Stimulated activated naive CD8-positive, alpha-beta T cell treated with anti-CD3 and anti-CD28 coated beads, Interleukin-15, Interleukin-2, amounts not matched to agents 100 ng/mL and 50 ng/mL, for 24 hours (primary cell): Measurements from ENCODE around the gene SMARCE1.
A peak's percentile ranks its signal among the peaks of the same experiment; 100 is the strongest.

Source experiments
- H3K27ac Mint-ChIP-seq: one replicate; pipeline ENCODE4 v1.8.0; 2021; ENCODE audit warnings: mild to moderate bottlenecking, mixed read lengths
- H3K27me3 Mint-ChIP-seq: one replicate; pipeline ENCODE4 v1.8.0; 2021; ENCODE audit warnings: mixed read lengths
- H3K36me3 Mint-ChIP-seq: one replicate; pipeline ENCODE4 v1.8.0; 2021; ENCODE audit warnings: low read depth, mixed read lengths
- H3K4me1 Mint-ChIP-seq: one replicate; pipeline ENCODE4 v1.8.0; 2021; ENCODE audit warnings: low read depth, mixed read lengths
- H3K4me3 Mint-ChIP-seq: one replicate; pipeline ENCODE4 v1.8.0; 2021; ENCODE audit warnings: mild to moderate bottlenecking, mixed read lengths
- H3K9me3 Mint-ChIP-seq: one replicate; pipeline ENCODE4 v1.8.0; 2021; ENCODE audit warnings: mixed read lengths

SMARCE1 gene

GRCh38 chr17:40647624-40648383, at the start of gene SMARCE1:
Gene SMARCE1, minus strand, starts transcription at chr17:40647818. Its CDS starts 2,016 bp downstream, at chr17:40645802.
- H3K9me3 Mint-ChIP-seq = no peaks in the 10 kb centered on the region

GRCh38 chr17:40697297-40697696, 49.7 kb upstream of the SMARCE1 start:
- H3K4me3 Mint-ChIP-seq = no peak overlapping the region
- peaks cover 28% of the 10 kb centered on the region for H3K27me3 Mint-ChIP-seq
- no peak overlapping the region for H3K27ac Mint-ChIP-seq
- H3K4me1 Mint-ChIP-seq = no peaks in the 10 kb centered on the region
- H3K9me3 Mint-ChIP-seq = no peaks in the 10 kb centered on the region
- no peaks in the 10 kb centered on the region for H3K36me3 Mint-ChIP-seq

More at GRCh38 chr17:40647624-40648383, at the start of gene SMARCE1:
- peaks cover 42% of the 10 kb centered on the region for H3K4me1 Mint-ChIP-seq
- H3K27me3 Mint-ChIP-seq = no peaks in the 10 kb centered on the region
- peaks cover 32% of the 10 kb centered on the region for H3K36me3 Mint-ChIP-seq
- H3K27ac Mint-ChIP-seq = peak within 1 kb of the TSS; percentile 98
- H3K4me3 Mint-ChIP-seq = peak within 1 kb of the TSS; percentile 92

GRCh38 chr17:40696651-40697072, 49.0 kb upstream of the SMARCE1 start:
- Mint-ChIP-seq H3K4me3 (no peak overlapping the region), H3K36me3 (no peaks in the 10 kb centered on the region), H3K4me1 (no peaks in the 10 kb centered on the region), H3K9me3 (no peaks in the 10 kb centered on the region), H3K27ac (no peak overlapping the region), H3K27me3 (peaks cover 31% of the 10 kb centered on the region)

GRCh38 chr17:40695874-40696472, 48.4 kb upstream of the SMARCE1 start:
- H3K4me1 Mint-ChIP-seq = no peaks in the 10 kb centered on the region
- no peaks in the 10 kb centered on the region for H3K9me3 Mint-ChIP-seq
- H3K4me3 Mint-ChIP-seq = no peak overlapping the region
- H3K27me3 Mint-ChIP-seq = peaks cover 35% of the 10 kb centered on the region
- H3K36me3 Mint-ChIP-seq = no peaks in the 10 kb centered on the region
- H3K27ac Mint-ChIP-seq = no peak overlapping the region

GRCh38 chr17:40694584-40694983, 47.0 kb upstream of the SMARCE1 start:
- no peaks in the 10 kb centered on the region for H3K36me3 Mint-ChIP-seq
- no peaks in the 10 kb centered on the region for H3K9me3 Mint-ChIP-seq
- peaks cover 42% of the 10 kb centered on the region for H3K27me3 Mint-ChIP-seq
- no peak overlapping the region for H3K27ac Mint-ChIP-seq
- no peak overlapping the region for H3K4me3 Mint-ChIP-seq
- H3K4me1 Mint-ChIP-seq = no peaks in the 10 kb centered on the region

- no peaks in the 10 kb centered on the region for H3K4me1 Mint-ChIP-seq
- peaks cover 20% of the 10 kb centered on the region for H3K27me3 Mint-ChIP-seq
- H3K36me3 Mint-ChIP-seq = no peaks in the 10 kb centered on the region
- no peak overlapping the region for H3K4me3 Mint-ChIP-seq
- no peak overlapping the region for H3K27ac Mint-ChIP-seq
- H3K9me3 Mint-ChIP-seq = no peaks in the 10 kb centered on the region
Observed at GRCh38 chr17:40687106-40687505, 39.5 kb upstream of the SMARCE1 start.

GRCh38 chr17:40686192-40686591, 38.6 kb upstream of the SMARCE1 start:
- Mint-ChIP-seq H3K27ac (no peak overlapping the region), H3K4me3 (no peak overlapping the region), H3K4me1 (no peaks in the 10 kb centered on the region), H3K9me3 (no peaks in the 10 kb centered on the region), H3K27me3 (peaks cover 16% of the 10 kb centered on the region), H3K36me3 (no peaks in the 10 kb centered on the region)

- Mint-ChIP-seq H3K27me3 (peaks cover 41% of the 10 kb centered on the region), H3K27ac (no peak overlapping the region), H3K9me3 (no peaks in the 10 kb centered on the region), H3K36me3 (no peaks in the 10 kb centered on the region), H3K4me3 (no peak overlapping the region), H3K4me1 (peaks cover 7% of the 10 kb centered on the region)
Observed at GRCh38 chr17:40680998-40681397, 33.4 kb upstream of the SMARCE1 start.

GRCh38 chr17:40679523-40679907, 31.9 kb upstream of the SMARCE1 start:
- Mint-ChIP-seq H3K9me3 (no peaks in the 10 kb centered on the region), H3K4me1 (peaks cover 7% of the 10 kb centered on the region), H3K27me3 (peaks cover 50% of the 10 kb centered on the region), H3K36me3 (no peaks in the 10 kb centered on the region), H3K4me3 (no peak overlapping the region), H3K27ac (no peak overlapping the region)

- peaks cover 7% of the 10 kb centered on the region for H3K4me1 Mint-ChIP-seq
- no peaks in the 10 kb centered on the region for H3K36me3 Mint-ChIP-seq
- peaks cover 53% of the 10 kb centered on the region for H3K27me3 Mint-ChIP-seq
- H3K9me3 Mint-ChIP-seq = no peaks in the 10 kb centered on the region
- H3K27ac Mint-ChIP-seq = no peak overlapping the region
- H3K4me3 Mint-ChIP-seq = no peak overlapping the region
Observed at GRCh38 chr17:40678902-40679522, 31.4 kb upstream of the SMARCE1 start.

- Mint-ChIP-seq H3K27me3 (peaks cover 46% of the 10 kb centered on the region), H3K36me3 (no peaks in the 10 kb centered on the region), H3K4me1 (peaks cover 7% of the 10 kb centered on the region), H3K4me3 (no peak overlapping the region), H3K9me3 (no peaks in the 10 kb centered on the region), H3K27ac (no peak overlapping the region)
Observed at GRCh38 chr17:40675905-40676304, 28.3 kb upstream of the SMARCE1 start.

- no peak overlapping the region for H3K4me3 Mint-ChIP-seq
- no peaks in the 10 kb centered on the region for H3K9me3 Mint-ChIP-seq
- peaks cover 30% of the 10 kb centered on the region for H3K27me3 Mint-ChIP-seq
- H3K27ac Mint-ChIP-seq = no peak overlapping the region
- no peaks in the 10 kb centered on the region for H3K4me1 Mint-ChIP-seq
- no peaks in the 10 kb centered on the region for H3K36me3 Mint-ChIP-seq
Observed at GRCh38 chr17:40672654-40673053, 25.0 kb upstream of the SMARCE1 start.

- Mint-ChIP-seq H3K36me3 (no peaks in the 10 kb centered on the region), H3K4me3 (no peak overlapping the region), H3K4me1 (no peaks in the 10 kb centered on the region), H3K27ac (no peak overlapping the region), H3K9me3 (no peaks in the 10 kb centered on the region), H3K27me3 (peaks cover 23% of the 10 kb centered on the region)
Observed at GRCh38 chr17:40671282-40671681, 23.7 kb upstream of the SMARCE1 start.

- Mint-ChIP-seq H3K36me3 (no peaks in the 10 kb centered on the region), H3K4me1 (peaks cover 5% of the 10 kb centered on the region), H3K27me3 (peaks cover 40% of the 10 kb centered on the region), H3K4me3 (no peak overlapping the region), H3K9me3 (no peaks in the 10 kb centered on the region), H3K27ac (no peak overlapping the region)
Observed at GRCh38 chr17:40666331-40666730, 18.7 kb upstream of the SMARCE1 start.

- peaks cover 9% of the 10 kb centered on the region for H3K4me1 Mint-ChIP-seq
- H3K36me3 Mint-ChIP-seq = no peaks in the 10 kb centered on the region
- H3K27ac Mint-ChIP-seq = no peak within 1 kb of the TSS
- H3K9me3 Mint-ChIP-seq = no peaks in the 10 kb centered on the region
- H3K4me3 Mint-ChIP-seq = peak within 1 kb of the TSS; percentile 21
- peaks cover 43% of the 10 kb centered on the region for H3K27me3 Mint-ChIP-seq
Observed at GRCh38 chr17:40664582-40665333, 17.1 kb upstream of the SMARCE1 start, which contains the start of gene KRT222. Gene KRT222, minus strand, starts transcription at chr17:40665177. Its CDS starts 78 bp downstream, at chr17:40665099.
